HG03432 (cell line): Measurements from ENCODE around the gene MRPL55.

Experiments
- ATAC-seq: cut with Tn5 transposase; IDR thresholded peaks from one replicate; pipeline ENCODE4 v1.9.1; 2021; ENCODE audit warnings: mild to moderate bottlenecking, moderate library complexity; ENCODE audit not compliant: unreplicated experiment

The MRPL55 gene

DNA sequence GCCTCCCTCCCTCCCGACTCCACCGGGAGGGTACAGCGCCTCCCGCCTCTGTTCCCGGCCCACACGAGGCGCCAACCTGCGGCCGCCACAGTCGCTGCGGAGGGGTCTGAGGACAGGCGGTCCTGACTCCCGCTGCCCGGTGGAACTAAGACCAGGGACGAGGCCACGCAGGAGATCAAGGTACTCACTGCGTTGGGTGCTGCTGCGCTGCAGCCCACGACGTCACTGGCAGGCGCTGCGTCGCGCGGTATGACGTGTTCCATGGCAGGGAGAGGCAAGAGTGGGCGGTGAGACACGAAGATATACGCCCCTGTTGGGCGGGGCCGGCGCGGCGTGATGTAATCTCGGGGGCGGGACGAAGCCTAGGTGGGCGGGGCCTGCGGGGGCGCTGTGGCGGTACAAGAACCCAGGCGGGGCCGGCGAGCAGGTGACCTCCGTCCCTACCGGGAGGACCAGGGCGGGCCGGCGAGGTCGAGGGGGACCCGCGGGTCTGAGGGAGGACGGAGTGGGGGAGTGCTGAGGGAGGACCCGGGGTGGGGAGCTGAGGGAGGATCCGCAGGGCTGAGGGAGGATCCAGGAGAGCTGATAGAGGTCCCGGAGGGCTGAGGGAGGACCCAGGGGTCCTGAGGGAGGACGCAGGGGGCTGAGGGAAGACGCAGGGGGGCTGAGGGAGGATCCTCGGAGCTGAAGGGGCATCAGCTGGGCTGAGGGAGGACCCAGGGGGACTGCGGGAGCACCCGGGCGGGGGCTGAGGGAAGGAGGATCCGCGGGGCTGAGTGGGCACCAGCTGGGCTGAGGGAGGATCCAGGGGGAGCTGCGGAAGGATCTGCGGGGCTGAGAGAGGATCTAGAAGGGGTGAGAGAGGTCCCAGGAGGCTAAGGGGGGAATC, at the start of gene MRPL55:
Gene MRPL55, minus strand, starts transcription at position 227 of the 889 bp plus-strand sequence. CDS start 1,039 bp downstream, outside the sequence.
- peak; percentile 91 for ATAC-seq

DNA sequence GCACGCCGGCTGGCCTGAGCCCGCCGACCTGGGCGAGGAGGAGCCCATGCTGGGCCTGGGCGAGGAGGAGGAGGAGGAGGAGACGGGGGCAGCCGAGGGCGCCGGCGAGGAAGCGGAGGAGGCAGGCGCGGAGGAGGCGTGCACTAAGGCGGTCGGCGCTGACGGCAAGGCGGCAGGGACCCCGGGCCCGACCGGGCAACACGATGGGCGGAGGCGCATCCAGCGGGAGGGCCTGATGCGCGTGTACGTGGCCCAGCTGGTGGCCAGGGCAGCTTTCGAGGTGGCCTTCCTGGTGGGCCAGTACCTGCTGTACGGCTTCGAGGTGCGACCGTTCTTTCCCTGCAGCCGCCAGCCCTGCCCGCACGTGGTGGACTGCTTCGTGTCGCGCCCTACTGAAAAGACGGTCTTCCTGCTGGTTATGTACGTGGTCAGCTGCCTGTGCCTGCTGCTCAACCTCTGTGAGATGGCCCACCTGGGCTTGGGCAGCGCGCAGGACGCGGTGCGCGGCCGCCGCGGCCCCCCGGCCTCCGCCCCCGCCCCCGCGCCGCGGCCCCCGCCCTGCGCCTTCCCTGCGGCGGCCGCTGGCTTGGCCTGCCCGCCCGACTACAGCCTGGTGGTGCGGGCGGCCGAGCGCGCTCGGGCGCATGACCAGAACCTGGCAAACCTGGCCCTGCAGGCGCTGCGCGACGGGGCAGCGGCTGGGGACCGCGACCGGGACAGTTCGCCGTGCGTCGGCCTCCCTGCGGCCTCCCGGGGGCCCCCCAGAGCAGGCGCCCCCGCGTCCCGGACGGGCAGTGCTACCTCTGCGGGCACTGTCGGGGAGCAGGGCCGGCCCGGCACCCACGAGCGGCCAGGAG, 49.3 kb upstream of the MRPL55 start:
- no peak for ATAC-seq

DNA sequence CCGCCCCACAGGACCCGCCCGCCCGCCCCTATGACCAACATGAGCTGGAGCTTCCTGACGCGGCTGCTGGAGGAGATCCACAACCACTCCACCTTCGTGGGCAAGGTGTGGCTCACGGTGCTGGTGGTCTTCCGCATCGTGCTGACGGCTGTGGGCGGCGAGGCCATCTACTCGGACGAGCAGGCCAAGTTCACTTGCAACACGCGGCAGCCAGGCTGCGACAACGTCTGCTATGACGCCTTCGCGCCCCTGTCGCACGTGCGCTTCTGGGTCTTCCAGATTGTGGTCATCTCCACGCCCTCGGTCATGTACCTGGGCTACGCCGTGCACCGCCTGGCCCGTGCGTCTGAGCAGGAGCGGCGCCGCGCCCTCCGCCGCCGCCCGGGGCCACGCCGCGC, 48.6 kb upstream of the MRPL55 start:
- ATAC-seq: no peak

DNA sequence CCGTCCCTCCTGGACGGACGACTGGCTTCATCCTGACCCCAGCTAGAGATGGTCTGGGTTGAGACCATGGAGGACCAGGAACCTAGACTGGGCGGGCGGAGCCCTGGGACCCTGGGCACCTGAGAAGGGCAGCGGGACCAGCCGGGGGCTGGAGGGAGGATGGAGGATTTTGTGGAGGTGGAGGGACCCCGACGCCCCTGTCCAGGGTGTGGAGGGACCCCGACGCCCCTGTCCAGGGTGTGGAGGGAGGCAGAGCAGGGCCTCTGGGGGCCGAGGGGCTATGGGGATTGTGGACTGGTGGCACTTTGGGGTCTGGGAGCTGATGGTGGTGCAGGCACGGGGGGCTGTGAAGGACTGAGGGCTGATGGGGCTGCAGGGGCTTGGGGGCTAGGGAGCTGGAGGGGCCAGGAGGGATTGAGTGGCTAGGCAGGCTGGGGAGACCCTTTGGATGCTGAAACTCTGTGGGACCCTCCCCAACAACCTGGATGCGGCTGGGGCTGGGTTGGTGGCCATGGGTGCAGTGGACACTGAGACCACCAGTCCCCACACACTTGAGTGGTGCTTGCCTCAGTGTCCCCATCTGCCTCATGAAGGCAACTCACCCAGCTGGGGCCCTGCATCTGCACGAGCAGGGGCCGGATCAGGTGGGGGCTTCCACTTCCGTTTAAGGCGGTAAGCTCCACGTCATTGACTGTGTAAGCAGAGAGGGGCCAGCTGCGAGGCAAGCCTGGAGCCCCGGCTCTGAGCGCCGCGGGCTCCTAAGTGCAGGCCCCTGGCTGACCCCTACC, 48.0 kb upstream of the MRPL55 start:
- no peak for ATAC-seq

DNA sequence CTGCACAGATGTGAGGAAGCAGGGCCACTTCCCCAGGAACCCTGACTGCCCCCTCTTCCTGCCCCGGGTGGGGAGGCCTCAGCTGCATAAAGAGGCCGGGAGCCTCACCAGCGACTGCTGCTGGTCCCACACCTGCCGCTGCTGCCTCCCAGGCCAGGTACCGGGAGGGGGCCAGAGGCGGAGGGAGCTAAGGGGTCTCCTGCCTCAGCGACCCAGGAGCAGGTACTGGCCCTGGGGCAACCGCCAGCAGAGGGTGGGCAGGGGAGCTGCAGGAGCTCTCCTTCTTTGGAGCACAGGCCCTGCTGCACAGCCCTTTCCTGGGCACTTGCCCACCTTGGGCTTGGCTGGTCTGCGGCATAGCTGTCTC, 47.4 kb upstream of the MRPL55 start:
- ATAC-seq: no peak

DNA sequence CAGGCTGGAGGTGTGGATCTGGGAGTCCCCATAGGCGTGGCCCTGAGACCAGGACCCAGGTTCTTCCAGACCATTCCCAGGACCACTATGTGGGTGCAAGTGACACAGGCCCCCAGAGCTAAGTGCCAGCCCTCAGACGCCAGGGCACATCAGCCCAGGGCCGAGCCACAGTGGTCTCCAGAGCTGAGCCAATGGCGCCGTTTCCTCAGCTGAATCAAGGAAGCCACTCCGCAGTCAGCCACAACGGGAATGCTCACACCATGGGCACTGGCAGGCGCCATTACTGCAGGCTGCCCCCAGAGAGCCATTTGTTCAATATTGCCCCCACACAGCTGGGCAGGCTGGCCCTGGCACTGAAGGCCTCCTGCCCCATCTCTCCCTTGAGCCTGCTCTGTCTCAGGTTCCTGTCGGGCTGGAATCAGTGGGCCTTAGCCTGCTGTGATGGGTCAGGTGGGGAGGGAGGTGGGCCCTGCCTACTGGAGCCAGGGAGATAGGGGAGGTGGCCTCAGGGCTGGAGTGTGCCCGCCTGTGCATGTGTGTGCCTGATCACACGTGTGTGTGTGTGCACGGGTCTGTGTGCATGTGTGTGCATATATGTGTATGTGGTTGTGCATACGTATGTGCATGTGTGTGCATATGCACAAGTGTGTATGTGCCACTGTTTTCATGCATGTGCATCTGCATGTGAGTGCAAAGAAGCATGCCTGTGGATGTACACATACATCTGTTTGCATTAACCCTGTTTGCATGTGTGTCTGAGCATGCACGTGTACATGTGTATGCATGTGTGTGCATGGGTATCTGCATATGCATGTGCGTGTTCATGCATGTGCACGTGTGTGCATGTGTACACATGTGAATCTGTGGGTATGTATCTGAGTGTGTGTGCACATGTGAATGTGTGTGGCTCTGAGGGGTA, 46.8 kb upstream of the MRPL55 start:
- no peak for ATAC-seq

DNA sequence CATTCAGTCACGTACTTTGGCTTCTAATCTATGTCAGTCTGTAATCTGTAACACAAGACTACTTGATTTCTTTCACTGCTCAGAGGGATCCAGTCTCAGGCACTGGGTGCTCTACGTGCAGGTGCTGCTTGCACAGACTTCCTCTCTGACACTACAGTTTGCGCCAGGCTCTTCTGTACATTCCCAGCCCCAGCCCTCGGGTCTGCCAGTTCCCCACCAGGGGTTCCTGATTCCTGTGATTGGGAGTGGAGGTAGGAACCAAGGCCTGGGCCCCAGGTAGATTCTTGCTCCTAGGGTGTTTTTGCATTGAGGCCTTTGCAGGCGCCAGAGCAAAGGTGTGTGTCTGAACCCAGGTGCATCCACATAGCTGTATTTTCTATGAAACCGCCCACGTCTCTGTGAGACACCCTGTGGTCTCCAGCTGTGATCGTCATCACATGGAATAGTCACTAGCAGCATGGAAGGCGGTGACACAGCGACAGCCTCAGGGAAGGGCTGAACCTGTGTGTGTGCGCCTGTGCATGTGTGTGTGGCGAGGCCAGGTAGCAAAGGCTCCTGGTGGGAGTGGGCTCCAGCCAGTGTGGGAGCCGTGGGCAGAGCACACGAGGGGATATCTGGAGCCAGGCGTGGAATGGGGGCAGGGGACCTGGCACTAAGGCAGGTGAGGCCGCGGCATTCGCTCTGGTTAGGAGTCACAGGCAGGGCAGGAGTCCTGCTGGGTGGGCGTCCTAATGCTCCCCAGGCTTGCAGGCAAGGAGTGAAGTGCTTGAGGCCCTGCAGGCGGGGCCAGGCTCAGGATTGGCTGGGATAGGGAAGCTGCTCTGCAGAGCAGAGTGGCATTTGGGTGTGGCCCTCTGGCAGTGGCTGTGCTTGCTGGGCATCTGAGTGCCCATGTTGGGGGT, 45.8 kb upstream of the MRPL55 start:
- no peak for ATAC-seq

DNA sequence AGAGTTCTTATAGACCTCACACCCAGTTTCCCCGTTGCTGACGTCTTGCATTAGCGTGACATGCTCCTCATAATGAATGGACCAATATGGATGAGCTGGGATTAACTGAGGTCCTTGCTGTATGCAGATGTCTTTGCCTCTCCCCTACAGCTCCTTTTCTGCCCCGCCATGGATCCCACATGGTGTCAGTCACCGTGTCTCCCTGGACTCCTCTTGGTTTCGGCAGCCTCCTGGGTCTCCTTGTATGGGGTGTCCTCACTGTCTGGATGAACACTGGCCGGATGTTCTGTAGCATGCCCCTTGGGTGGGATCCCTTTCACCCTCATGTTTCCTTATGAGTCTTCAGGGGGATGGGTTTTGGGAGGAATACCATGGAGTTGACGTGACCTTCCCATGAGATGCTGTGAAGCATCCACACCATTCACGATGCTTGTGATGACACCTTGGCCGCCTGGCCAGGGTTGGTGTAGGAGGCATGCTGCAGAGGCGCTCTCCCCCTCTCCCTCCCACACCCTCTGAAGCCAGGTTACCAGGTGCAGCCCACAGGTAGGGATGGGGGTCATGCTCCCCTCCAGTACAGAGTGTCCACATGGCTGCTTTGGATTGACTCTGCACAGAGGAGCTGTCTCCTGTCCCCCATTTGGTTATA, 45.0 kb upstream of the MRPL55 start:
- ATAC-seq: no peak

DNA sequence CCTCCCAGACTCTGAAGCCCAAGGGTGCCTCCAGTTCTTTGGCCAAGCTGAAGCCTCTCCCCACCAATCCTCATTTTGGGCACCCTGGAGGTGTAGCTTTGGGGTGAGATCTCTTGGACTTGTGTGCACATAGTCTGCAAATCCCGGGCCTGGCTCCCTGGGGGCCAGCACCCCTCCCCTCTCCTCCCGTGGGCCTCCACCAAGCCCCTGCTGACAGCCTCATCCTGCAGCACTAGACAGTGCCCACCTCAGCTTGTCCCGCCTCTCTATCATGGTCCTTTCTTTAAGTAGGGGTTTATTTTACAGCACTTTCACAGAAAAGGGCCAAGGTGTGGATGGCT, 43.8 kb upstream of the MRPL55 start:
- ATAC-seq: no peak

DNA sequence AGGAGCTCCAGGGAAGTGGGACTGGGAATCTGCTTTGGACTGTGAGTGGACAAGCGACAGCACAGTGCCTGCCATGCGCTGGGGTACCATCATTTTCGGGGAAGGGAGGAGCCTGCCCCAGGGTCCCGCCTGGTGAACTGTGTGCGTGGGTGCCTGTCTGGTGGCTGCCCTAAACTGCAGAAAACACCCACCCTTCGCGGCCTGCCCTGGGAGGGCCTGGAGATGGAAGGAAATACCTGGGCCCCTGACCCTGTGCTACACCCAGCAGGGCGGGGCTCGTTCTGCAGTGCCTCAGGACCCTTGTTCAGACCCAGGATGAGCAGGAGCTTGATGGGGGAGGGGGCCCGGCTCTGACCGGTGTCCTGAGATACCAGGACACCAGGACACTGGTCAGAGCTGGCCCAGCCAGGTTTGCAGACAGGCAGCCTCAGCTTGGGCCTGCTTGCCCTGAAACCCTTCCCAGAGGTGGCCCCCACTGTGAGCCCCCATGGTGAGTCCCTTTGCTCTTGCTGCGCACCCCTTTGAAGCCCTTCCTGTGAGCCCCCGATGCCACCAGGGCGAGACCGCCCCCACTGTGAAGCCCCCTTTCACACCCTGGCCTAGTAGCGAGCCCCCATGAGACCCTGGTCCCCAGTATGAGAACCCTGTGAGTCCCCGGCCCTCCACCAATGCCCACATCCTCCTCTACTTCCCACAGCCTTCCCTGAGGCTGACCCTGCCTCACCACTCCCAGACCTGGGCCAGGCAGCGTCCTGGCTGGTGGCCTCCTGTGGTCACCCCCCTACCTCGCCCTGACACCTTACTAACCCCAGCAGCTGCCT, 43.2 kb upstream of the MRPL55 start:
- ATAC-seq: no peak

DNA sequence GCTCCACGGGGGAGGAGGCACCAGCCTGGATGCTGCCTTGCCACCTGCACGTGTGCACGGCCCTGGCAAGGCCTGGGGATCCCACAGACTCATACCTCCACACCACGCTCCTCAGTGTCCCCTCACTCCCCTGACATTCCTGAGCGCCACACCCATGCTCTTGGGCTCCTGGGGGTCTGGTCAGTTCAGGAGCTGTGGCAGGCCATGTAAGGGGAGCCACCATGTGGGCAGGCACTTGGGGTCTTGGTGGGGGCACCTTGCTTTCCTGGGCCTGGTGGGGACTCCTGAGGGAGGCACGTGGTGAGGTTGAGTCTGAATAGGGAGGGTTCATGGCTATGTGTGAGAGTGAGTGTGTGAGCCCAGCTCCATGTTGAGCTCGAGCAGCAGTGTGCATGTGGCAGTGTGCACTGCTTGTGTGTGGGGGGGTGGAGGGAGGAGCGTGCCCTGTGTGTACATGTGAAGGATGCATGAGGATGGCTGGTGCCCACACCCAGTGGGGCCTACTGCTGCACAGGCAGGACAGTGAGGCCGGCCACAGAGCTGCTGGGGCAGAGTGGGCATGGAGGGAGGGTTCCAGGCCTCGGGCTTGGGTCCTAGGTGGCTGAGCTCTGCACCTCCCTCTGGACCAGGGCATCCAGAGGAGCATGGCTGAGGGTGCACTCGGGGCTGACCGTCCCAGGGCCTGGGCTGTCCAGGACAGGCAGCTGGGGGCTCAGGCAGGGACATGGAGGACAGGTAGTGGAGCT, 42.3 kb upstream of the MRPL55 start:
- no peak for ATAC-seq

DNA sequence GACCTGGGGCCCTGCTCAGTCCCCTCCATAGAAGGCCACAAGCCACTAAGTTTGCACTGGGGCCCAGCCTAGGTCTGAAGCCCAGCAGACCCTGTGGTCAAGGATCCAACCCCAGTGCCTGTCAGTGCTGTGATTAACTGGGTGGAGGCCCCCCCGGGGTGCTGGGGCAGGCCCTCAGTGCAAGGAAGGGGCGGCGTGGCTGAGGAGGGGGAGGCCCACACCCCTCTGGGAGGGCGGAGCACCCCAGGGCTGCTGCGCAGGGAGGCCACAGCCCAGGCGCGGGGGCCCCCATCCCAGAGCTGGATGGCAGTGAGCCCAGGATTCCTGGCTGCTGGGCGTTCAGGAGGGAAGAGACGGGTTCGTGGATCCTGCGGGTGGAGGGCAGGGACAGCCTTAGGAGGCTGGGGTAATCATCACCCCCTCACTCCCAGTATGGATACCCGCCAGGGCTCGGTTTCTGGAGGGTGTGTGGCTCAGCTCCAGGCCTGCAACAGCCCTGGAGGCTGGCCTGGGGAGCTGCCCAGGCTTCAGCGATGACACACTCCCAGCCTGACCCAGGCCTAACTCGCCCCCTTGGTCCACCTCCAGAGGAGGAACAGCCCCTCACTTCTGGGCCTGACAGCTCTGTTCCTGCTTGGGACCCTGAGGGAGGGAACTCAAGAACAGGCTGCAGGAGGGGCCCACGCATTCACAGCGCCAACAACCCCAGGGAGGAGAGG, 41.5 kb upstream of the MRPL55 start:
- ATAC-seq: no peak

DNA sequence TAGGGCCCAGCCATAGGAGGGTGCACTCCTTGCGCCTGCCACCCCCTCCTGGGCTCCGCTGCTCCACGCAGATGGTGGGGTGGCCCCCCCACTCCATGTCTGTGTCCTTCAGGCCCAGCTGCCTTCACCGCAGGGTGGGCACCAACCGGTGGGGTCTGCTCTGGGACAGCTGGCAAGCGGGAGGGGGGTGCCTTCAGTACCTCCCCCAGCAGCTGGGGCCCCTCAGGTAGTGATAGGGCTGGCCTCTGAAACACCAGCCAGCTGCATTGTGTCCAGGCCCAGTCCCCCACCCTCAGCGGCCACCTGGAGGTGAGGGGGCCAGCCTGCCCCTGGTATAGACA, 41.0 kb upstream of the MRPL55 start:
- no peak for ATAC-seq

DNA sequence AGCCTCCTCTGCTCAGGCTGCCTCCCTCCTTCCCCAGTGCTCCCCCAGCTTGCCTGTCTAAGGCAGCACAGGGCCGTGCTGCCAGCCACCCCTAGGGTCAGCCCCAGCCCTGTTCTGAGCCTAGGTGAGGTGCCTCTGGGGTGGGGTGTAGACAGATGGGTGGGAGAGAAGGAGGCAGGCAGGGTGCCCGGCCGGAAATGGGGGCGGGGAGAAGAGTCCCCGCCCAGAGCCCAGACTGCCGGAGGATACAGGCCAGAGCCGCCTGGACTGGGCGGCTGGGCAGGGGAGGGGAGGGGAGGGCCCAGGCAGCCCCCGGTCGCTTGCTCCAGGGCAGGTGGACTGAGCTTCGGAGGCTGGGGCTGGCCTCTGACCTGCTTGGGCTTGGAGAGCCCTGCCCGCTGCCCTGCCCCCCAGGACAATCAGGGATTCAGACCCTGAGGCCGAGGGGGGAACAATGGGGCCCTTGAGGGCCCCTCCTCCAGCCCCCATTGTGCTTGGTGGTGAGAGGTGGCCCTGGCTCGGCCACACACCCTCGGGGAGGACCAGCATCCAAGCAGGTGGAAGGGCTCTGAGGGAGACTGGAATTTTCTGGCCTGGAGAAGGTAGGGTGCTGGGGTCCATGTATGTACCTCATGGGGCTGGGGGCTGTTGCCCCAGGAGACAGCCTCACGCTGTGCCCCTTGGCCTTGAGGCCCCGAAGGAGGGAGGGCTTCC, 40.5 kb upstream of the MRPL55 start, which contains the start of gene GJC2:
Gene GJC2, plus strand, starts transcription at position 525 of the 714 bp plus-strand sequence. CDS start 7,829 bp downstream, outside the sequence.
- ATAC-seq: no peak

DNA sequence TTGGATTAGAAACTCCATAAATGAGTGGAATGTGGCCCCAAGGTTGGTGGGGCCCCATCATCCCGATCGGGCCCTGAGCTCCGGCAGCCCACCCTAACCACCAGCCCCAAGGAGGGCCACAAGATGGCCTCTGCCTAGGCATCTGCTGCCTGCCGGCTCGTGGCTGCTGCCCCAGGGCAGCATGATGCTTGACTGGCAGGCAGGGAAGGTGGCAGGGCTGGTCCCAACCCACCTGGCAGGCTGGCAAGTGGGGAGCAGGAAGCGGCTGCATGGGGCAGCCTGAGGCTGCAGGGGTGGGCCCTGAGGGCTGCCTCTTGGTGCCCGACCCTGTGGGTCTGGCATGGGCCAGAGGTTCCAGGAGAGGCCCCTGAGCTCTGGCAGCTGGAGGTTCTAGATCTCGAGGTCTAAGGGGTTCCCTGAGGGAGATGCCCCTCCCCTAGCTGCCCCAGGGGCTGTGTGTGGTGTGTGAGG, 39.9 kb upstream of the MRPL55 start:
- no peak for ATAC-seq
